DMS 273 (cell line): ENCODE data around the gene HOXD9.
A peak's percentile ranks its signal among the peaks of the same experiment; 100 is the strongest.

Source experiments
- DNase-seq: peaks from one replicate; lab custom pipeline; 2025; ENCODE audit not compliant: unreplicated experiment; lab: John Stamatoyannopoulos, UW

The HOXD9 gene

DNA sequence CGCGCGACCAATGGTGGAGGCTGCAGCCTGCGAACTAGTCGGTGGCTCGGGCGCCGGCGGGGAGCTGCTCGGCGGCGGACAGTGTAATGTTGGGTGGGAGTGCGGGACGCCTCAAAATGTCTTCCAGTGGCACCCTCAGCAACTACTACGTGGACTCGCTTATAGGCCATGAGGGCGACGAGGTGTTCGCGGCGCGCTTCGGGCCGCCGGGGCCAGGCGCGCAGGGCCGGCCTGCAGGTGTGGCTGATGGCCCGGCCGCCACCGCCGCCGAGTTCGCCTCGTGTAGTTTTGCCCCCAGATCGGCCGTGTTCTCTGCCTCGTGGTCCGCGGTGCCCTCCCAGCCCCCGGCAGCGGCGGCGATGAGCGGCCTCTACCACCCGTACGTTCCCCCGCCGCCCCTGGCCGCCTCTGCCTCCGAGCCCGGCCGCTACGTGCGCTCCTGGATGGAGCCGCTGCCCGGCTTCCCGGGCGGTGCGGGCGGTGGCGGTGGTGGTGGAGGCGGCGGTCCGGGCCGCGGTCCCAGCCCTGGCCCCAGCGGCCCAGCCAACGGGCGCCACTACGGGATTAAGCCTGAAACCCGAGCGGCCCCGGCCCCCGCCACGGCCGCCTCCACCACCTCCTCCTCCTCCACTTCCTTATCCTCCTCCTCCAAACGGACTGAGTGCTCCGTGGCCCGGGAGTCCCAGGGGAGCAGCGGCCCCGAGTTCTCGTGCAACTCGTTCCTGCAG lies at the start of gene HOXD9:
Gene HOXD9 (plus strand): TSS at position 37 of the 728 bp plus-strand sequence. CDS start 50 bp downstream, at position 87.
- no peak for DNase-seq

DNA sequence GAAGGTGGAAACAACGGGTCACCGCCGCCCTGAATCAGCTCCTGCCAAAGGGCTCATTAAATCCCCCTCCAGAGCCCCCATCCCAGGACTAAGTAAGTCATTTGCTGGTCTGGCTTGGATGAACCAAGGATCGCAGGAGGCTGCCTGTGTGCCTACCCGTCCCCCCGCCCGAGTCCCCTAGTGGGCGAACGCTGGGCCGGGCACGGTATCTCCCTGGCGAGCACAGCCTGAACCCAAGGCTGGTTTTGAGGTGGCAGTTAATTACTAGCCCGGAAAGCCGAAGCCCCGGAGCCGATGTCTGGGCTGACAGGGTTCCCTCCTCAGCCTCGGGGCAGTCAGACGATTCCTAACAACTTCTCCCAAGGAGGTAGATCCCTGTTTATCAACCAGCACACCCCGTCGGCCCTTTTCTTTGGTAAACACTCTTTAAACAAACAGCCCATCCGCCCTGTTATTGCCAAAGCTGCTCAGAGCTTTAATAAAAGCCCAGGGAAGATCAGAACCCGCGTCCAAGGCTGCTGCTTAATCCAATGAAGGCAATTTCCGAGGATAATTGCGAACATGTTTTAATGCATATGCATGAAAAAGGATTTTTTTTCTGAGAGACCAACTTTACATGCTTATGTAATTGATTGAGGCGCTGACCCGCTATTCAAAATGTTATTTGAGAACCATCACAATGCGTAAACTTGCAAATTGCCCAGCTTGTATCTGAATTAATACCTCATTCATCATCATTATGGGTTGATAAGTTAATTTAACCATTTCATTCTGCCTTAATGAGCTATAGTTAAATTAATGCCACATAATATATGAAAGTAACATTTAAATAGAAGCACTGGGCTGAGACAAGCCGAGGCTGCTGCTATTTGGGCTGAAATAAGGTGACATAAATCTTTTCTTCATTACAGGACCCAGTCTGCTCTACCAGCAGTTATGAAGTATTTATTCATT lies 49.3 kb upstream of the HOXD9 start:
- peak; percentile 74 for DNase-seq

DNA sequence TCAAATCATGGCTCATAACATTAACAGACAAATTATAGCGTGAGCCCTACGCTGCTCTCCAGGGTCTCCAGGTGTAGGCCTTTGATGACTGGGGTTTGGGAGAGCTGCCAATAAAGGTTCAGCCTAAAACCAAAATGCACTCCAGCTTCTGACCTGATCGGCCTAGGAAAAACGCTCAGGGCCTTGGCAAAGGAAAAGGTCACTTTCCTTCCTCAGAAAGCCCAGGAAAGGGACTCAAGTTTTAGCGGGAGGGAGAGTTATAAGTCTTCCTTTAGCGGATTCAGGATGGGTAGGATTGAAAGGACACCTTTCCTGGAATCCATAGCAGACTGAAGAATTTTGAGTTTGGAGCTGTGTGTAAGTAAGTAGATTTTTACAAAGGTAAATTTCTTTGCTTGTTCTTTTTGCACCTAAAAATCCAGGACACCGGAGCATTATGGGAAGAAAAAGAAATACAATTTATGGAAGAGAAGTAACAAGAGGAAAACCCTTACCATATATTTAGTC lies 47.5 kb upstream of the HOXD9 start:
- no peak for DNase-seq

DNA sequence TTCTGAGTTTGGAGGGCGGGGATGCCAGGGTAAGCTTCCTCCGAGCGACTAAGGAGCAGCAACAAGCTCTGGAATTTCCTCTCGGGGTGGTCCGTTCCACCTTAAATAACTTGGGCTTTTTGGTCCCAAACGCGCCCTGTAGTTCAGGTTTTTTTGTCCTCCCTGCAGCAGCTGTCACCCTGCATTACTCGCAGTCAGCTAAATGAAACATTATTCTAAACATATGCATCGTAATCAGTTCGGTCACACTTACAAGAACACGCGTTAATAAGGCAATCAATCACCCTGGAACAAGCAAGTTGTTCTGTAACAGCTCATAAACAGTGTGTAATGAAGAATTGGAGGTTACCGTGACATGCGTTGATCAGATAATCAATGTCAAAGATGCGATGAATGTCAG lies 47.0 kb upstream of the HOXD9 start:
- no peak for DNase-seq

DNA sequence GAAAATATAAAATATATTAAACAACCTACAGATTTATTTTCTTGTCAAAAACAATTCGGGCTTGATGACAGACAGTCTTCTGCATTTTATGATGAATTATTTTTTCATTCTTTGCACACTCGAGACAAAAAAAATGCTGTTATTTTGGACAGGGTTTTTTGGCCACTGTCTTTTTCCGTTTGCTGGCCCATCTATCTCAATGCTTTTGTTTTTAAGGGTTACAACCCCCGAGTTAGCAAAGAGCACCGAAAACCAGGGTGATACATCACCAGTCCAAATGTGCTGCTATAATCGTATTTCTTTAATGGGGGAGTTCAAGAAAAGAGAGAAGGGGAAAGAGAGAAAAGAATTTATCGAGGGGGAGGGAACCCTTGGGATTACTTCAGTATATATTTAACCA lies 46.5 kb upstream of the HOXD9 start:
- DNase-seq: no peak

- DNase-seq: no peak
Observed at GRCh38 chr2:176076796-176077195, 45.7 kb upstream of the HOXD9 start.

- DNase-seq: no peak
Observed at GRCh38 chr2:176078541-176079284, 43.8 kb upstream of the HOXD9 start.

DNA sequence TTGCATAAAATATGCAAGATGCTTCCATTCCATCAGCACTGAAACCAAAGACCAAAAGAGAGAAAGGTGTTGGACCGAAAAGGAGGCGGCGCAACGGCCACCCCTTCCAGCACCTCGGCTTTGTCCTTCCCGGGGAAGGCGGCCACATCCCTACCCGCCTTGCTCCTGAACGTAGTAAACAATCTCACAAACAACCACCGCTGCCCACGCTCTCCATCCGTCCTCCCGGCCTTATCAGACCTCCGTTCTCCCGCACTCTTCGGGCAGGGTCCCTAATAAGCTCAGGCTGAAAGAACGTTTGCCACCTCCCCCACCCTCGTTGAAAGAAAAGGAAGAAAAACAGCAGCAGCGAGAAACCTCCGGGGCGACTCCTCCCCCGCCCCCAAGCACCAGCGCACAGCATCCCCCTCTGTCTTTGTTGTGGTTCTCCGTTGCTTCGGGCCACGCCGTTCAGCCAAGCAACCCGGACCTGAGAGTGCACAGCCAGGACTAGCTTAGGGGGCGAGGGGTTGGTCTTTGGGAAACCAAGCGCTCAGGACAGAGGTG lies 43.2 kb upstream of the HOXD9 start:
- no peak for DNase-seq

DNA sequence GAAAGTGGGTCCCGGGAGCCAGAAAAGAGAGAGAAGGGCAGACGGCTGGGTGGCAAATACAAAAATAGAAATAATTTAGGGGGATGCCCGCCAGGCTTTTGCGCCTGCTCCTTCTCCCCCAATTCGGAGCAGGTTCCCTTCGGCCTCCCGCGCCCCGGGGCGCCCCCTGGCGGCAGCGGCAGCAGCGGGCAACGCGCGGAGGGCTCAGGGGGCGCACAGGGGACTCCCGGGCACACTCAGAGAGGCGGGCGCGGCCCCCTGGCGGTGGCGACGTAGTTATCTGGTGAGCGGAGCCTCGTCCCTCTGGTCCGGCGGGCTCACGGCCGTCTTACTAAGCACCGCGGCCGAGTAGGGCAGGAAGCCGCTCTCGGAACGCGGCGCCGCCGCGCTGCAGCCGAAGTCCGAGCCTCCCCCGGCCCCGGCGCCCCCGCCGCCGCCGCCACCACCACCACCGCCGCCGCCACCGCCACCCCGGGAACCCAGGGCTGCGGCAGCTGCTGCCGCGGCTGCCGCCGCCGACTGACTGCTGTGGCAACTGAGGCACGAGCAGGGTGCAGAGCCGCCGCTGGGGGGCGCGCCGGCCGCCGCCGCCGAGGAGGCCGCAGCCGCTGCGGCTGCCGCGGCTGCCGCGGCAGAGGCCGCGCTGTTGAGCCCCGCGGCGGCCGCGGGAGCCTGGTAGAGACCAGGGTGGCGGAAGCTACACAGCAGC lies 42.5 kb upstream of the HOXD9 start:
- no peak for DNase-seq

DNA sequence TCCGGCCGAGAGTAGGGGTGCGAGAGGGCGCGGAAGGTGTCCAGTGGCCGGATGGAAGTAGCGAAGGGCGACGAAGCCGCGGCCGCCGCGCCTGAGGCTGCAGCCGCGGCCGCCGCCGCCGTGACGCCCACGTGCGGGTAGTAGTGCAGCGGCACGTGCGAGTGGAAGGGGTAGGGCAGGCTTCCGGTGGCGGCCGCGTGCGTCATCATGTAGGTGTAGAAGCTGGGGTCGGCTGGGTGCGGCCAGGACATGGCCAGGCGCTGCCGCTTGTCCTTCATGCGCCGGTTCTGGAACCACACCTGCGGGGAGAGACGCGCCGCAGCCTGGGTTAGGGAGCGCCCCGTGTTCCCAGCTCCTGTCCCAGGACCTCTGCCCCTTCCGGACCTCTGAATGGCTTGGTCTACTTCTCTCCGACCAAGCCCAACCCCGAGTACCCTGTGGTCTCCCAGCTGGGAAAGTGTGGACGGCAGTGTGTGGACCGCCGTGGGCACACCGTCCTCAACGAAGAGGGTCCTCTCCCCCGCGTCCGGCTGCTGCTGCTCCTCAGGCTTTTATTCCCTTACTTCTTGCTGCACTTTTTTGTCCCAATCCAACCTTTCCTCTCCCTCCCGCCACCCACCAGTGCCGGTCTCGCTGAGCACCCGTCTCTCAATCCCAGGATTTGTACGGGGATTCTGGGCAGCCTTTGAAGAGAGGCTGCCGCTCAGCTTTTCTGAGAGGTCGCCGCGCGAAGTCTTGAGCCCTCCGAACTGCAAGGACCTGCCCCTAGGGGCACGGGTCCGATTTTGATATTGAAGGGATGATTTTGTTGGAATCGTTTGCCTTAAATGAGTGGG lies 41.8 kb upstream of the HOXD9 start:
- no peak for DNase-seq

DNA sequence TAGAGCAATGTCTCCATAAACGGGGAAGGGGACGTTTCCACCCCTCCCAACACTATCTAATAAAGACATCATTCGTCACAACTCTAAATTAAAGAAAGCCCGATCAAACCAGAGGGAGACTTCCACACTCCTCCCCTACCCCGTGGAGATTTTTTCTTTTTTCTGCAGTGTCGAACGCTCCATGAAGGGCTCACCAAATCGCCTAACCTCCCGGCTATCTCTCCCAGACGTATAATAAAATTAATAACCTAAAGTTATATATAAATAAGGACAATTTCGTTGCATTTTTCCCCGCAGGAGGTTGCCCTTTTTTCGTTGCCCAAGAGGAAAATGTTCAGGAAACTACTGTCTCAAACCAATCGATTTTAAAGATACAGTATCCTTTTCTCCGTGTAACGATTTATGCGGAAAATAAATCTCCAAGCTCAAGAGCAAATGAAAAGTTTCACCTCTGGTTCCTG lies 41.1 kb upstream of the HOXD9 start:
- DNase-seq: no peak

DNA sequence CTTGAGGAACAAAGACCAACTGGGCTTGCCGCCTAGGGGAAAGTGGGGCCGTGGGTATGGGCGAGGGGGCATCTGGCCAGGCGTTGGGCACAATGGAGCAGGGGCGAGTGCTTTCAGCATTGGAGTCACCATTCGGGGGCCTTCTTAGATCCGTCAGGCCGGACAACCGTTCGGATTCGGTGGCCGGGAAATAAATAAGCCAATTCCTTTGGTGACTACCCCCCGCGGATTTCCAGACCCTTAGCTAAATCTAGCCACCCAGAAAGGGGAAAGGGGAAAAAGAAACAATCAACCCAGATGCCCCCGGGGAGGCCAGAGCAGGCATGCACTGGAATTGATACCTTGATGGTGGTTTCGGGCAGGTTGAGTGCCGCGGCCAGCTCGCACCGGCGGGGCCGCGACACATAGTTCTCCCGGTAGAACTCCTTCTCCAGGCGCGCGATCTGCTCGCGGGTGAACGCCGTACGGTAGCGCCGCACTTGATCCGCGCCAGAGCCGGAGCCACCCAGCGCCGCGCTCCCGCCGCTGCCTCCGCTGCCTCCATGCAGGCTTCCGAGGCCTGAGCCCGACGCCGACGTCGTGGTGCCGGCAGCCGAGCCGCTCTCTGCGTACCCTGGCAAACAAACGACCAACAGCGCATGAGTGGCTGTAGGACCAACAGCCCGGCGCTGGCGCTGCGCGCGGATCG lies 40.5 kb upstream of the HOXD9 start:
- DNase-seq: no peak

- DNase-seq: no peak
Observed at GRCh38 chr2:176082525-176082823, 40.0 kb upstream of the HOXD9 start.

DNA sequence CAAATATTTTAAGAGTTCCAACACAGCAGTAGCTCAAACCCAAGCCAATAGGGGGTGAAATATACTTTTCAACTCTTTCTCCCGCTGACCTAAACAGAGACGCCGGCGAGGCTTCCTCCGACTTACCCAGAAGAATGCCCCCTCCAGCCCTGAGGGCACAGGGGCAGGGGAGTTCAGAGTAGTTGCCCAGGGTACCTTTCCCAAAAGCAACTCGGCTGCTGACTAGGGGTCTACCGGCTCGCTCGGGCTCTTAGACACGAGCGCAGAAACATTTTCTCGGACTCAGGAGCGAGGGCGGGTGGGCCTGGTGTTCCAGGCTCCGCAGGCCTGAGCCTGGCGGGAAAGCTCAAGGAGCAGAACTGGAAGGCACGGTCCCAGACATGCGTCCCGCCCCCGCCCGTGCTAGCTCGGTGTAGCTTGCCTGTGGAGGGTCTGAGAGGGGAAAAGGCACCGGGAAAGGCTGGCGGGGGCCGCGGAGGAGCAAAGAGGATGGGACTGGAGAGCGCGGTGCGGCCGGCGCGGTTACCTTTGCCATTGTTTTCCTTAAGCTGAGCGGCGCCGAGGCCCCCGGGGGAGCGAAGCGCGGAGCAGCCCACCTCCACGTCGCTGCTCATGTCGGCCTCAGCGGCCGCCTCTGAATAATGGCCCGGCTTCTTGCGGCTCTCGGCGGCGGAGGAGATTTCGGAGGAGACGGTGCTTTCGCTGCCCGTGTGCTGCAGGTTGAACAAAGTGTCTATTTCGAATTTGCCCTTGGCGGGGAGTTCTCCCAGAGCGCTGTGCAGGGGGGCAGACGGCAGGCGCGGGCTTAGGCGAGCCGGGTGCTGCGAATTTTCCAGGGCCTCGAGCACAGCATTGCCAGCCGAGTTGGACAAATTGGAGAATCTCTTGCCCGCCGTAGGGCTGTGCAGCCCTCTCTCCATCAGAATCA lies 39.4 kb upstream of the HOXD9 start:
- no peak for DNase-seq

- DNase-seq: no peak
Observed at GRCh38 chr2:176083796-176084261, 38.7 kb upstream of the HOXD9 start, which contains the start of gene EVX2. Gene EVX2 (minus strand): TSS chr2:176083962. CDS start chr2:176083776, 186 bp downstream.

GRCh38 chr2:176084611-176085119 lies 37.9 kb upstream of the HOXD9 start:
- peak; percentile 30 for DNase-seq

DNA sequence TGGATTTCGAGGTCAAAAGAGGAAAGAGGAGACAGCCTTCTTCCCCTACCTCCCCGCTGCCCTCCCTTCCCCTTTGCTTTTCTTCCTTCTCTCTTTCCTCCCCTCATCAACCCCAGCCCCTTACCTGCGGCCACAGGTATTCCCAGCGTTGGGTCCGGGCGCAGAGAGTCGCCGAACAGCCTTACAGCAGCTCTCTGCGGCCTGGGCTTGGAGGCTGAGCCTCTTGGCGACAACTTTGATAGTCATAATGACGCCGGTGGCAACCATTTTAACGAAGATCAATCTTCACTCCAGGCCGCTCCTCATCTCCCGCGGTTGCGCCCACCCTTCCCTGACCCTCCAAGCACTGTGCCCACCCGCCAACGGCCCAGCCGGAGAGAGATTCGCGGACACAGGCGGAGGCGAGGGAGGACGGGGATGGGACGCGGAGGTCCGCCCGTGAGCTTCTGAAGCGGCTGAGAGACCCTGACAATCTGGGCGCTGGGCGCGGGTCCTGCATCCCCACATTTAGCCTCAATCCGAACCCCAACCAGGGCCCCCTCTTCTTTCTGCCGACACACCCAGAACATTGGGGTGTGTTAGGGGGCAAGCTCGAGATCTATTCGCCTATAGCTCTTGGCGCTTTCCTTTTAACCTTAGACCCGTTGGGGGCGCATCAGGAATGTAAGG lies 37.3 kb upstream of the HOXD9 start:
- no peak for DNase-seq
